Kidney capillary endothelial cell (primary cell): ENCODE measurements around the gene SP3.
A peak's percentile ranks its signal among the peaks of the same experiment; 100 is the strongest.
"Not testable (repeated sequence)": the region's sequence is repeated elsewhere in the genome, so short reads cannot be mapped to it uniquely, and the experiment has no call there.

Experiments
- DNase-seq: peaks from one replicate; pipeline ENCODE4 v3.0.0-alpha.2; 2018; ENCODE audit warnings: low spot score

SP3 gene

DNA sequence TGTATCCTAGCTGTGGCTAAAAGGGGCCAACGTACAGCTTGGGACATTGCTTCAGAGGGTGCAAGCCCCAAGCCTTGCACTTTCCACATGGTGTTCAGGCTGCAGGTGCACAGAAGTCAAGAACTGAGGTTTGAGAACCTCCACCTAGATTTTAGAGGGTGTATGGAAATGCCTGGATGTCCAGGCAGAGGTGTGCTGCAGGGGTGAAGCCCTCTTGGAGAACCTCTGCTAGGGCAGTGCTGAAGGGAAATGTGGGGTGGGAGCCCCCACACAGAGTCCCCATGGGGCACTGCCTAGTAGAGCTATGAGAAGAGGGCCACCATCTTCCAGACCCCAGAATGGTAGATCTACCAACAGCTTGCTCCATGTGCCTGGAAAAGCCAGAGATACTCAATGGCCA, 75.7 kb downstream of the SP3 start:
- not testable (repeated sequence) for DNase-seq

DNA sequence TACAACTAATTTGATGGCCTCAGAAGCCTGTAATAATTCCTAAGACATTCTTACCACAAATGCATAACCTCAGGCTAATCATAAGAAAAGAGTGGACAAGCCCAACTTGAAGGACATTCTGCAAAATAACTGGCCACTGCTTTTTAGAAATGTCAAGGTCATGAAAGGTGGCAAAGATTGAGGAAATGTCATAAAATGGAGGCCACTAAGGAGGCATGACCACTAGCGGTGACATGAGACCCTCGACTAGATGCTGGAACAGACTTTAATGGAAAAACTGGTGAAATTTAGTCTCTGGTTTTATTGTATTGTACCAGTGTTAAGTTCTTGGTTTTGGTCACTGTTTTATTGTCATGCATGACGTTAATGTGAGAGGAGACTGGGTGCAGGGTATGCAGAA, 78.6 kb downstream of the SP3 start:
- no peak for DNase-seq

DNA sequence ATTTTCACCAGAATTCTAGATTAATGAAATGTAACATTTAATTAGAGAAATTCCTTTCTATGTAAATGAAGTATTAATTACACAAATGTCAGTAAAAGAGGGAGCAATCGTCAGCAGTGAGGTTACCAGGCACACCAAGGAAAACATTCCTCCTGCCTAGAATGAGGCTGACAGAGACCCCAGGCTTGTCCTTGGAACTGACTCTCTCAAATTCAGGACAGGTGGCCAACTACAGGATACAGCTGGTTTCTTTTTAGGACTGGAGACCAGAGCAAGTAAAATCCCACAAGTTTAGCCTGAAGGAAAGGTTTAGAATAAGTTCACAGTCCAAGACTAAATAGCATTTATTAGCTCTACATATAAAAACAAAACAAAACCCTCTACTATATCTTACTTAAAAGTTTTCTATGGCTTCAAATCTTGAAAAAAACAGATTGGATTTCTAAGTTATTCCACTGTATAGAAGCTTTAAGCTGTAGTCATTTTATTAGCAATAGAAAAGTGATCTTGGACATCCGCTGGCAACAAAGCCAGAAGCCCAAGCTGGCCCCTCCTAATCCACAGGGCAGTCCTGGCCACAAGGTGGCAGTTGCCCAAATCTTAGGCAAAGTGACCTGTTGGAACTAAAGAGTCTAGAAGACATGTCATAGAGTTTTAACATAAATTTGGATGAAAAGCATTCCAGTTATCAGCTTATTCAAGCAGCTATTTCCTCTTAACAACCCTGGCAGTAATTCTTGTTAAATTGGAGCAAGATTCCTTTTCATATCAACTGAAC, 81.0 kb downstream of the SP3 start:
- peak; percentile 33 for DNase-seq

DNA sequence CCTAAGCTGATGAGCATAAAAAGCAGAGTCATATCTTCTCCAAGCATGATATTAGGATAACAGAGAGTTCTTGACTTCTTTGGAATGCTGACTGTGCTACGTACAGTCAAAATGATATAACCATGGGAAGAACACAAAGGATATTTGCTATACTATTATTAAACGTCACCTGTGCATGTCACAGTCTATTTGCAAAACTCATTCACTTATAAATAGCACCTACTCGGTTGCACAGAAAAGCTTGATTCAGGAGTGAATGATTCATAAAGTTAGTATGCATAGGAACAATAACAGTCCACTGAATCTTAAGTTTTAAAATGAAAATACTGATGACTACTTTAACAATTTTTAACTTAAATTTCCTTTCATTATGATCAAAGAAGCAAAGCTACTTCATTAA, 83.3 kb downstream of the SP3 start:
- DNase-seq: no peak

DNA sequence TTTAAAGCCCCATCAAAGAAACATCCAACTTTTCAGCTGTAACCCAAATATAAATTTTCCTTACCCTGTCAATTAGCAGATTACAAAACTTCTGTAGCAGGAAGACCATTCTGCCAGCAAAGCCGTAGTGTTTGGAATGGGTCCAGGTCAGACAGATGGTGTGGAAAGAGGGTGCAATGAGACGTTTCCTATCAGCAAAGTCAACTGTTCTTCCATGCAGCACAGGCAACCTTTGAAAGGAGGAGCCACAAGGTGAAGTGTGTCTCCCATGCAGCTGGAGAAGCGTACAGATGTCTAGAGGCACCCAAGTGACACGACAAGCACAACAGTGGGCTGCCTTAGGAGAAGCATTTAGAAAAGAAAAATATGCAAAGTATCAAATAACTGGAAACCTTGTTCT, 83.7 kb downstream of the SP3 start:
- no peak for DNase-seq

DNA sequence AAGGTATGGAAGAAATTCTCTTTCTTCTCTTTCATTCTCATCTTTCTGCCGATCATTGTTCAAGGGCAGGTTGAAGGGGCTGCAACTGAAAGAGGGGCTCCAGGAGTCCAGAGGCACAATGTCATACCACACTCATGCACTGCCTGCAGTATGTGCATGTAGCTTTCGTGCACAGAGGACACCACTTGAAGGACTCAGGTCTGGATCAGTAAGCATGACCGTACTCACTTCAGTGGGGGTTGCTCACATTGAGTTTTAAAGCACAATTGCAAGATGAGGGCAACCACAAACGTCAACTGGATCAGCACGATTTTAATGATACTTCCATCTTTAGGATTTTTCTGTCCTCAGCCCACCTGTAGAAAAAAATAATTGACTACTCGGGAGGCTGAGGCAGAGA, 84.6 kb downstream of the SP3 start:
- DNase-seq: no peak

DNA sequence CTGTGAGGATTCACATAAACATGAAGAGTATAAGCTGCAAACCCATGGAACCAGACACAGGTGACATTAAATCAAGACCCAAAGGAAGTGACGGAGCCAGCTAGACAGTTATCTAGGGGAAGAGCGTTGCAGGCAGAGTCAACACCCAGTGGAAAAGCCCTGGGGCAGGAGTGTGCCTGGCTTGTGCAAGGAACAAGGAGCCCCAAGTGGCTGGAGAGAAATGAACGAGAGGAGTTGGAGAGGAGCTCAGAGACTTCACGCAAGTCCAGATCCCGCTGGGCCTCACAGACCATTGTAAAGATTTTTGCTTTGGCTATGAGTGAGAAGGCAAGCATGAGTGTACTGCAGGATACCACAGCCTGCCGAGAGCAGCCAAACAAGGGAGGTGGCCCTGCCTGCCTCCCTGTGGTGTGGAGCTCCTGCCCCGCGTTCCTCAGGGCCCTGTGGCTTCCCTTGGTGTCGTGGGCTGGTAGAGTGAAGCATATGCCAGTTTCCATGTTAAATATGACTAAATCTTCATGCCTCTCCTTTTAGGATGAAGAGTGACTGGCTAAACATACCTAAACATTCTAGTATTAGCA, 88.2 kb downstream of the SP3 start:
- DNase-seq: no peak

DNA sequence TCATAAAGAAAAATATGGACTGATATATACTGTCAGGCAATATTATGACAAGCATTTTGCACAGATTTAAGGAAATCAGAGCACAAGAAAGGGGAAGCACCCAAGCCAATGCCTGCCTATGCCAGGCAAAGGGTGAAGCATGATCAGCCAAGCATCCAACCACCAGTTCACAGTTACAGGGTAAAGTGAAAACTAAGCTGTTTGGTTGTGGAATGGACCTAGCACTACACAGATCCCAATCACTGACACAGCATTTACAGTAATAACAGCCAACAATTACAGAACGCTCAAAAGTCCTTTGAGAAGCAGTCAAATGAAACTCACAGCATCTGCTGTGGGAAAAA, 90.3 kb downstream of the SP3 start:
- no peak for DNase-seq

DNA sequence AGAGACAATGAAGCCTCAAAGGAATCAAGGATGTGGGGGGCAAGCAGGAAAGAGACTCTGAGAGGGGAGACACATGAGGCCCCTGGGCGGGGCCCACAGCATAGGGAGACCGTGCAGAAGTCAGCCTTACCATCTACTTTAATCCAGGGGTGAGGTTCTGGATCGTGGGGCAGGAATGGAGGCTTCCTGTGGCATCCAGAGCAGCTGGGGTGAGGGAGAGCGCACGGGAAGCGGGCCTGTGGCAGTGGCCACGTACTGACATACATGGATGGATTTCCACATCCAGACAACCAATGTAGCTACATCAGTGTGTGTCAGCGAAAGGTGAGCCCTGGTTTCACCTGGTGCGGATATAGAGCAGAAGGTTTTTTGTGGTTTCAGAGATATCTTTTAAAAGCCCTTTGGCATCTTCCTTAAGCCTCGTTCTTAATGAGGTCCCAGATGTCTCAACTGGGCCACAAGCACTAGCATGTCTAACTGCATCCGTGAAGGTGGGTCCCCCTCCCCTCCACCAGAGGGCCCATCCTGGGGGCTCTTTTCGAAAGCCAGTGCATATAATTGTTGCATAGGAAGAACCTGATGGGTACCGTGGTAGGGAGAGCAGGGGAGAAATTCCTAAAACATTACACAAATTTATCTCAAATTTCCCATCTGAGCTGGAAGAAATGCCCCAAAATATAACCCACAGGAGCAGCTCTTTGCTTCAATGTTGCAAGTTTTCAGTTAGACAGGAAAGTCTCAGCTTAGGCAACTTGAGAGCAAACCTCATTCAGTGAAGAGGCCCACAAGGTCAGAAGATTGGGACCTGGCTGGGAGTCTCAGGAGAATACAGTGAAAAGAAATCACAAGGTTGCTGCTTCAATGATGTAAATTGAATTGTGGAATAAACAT, 90.9 kb downstream of the SP3 start:
- DNase-seq: no peak

DNA sequence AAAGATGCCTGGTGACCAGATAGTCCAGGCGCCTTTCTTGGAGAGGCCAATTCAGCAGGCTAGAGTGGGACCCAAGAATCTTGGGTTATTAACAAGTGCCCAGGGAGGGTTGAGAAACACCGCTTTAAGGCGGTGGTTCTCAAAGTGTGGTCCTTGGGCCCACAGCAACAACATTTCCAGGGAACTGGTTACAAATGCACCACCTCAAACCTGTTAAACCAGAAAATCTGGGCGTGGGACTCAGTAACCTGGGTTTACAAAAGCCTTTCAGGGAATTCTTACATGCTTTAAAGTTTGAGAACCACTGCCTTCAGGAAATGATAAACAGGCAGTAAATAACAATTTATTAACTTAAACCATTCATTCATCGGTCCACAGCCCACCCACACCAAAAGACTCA, 92.5 kb downstream of the SP3 start:
- no peak for DNase-seq

DNA sequence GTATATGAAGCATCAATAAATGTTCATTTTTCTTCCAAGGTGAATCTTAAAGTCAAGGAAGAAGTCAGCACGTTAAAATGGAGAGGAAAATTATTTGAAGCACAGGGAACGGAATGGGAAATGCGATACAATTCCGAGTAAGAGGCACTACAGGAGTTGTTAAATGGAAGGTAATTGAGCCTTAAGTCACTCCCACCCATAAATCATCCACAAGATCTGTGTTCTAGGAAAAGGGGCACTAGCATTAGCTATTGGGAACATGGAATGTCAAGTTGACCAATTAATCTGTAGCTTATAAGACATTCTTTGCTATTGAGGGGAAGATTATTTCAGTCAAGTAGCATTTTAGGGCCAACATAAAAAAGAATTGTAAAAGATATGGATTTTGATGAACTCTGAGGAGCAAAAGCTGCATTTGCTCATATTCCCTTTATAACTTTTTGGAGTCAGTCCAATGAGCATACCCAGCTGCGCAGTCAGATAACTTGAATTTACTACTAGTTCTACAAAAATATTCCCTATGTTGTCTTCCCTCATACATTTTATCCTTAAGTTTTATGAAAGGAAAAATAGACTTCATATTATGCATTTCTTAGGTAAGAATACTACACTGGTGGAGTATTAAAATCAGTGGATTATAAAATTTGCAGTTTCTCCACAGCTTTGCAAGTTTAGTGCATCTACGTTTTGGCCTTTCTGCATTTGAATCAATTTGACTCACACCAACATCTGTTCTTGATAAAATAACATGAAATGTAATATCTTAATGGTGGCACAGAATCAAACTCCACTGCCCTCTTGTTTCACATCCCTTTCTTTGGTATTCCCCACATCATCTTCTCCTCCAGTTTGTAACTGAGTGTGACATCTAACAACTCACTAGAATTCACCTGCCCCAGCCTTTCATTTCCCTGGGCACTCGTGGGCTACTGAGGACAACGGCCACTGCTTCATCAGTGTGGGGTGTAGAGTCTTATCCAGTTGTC, 95.6 kb downstream of the SP3 start:
- no peak for DNase-seq

DNA sequence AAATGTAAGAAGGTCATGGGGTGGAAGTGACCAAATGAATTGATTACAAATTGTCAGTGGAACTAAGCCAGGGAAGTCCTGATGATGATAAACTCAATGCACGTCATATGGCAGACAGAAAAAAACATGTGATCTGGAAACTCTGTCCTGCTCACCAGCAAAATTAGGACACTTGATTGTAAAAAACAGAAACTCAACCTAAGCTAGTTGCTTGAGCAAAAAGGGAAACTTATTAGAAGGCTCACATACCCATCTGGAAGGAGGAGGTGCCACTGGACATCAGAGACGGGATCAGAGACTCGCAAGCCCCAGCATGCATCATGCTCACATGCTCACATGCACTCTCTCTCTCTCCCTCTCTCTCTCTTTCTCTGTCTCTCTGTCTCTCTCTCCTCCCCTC, 96.8 kb downstream of the SP3 start:
- DNase-seq: no peak

DNA sequence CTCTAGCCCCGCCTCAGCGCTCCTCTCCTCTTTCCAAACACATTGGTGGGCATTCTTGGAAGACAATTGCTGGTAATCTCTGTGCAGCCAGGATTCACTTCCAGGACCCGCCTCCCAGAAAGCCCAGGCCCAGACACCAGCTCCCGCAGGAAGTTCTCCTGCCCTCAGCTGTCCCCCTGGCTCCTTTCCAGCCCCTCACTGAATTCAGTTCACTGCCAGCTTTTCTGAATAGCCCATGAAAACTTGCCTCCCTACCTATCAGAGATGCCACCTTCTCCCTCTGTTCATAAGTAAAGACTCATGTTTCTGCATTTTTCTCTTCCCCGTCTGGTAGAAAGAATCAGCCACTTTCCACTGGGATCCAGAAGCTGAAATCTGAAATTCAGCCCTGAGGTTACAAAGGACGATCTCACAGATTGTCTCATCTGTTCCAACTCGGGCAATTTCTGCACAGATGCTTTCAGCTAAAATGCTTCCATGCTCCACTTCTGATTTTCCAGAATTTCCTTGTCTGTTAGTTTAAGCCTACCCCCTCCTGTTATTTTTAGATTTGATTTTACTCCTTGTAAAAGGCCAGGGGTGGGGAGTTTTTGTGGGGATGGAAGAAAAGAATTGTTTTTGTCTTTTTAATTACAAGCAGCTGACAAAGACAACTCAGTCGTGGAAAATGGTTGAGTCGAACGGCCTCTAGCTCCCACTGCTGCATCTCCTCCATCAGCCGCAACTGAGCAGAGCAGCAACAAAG, 98.1 kb downstream of the SP3 start:
- DNase-seq: no peak

DNA sequence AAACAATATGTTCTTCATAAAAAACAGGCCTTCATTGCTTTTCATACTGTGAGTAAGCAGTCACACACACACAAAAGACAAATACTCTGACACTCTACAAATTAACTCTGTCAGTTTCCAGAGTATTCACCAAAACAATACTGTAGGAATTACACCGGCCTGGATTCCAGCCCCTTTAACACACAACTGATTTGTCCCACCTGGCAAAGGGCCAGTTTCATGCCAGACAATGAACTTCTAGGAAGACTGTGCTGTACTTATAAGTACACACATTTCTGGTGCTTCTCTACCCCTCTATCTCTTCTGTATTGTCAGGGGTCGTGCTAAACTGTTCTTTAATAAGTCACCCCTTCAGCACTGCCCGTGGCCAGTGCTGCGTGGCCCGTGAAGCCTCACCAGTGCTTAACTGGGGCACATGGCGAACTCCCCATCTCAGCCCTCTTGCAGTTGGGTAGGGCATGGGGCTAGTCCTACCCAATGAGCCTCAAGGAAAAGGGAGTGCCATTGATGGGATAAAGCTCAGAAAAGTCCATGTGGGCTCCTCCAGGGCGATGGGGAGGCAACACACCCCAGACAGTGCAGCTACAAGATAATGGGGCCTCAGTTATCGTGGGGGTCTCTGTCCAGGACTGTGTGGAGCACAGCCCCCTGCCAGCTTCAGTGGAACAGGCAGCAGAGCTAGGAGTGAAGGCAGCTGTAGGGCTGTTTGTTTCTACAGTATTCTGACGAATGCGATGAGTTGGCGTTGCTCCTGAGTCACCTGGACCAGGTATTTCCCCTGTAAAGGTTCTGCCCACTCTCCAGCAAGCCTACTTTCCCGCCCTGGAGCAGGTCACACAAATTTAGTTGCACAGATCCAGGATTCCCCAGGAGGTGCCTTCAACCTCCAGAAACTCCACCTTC, 99.0 kb downstream of the SP3 start:
- no peak for DNase-seq

DNA sequence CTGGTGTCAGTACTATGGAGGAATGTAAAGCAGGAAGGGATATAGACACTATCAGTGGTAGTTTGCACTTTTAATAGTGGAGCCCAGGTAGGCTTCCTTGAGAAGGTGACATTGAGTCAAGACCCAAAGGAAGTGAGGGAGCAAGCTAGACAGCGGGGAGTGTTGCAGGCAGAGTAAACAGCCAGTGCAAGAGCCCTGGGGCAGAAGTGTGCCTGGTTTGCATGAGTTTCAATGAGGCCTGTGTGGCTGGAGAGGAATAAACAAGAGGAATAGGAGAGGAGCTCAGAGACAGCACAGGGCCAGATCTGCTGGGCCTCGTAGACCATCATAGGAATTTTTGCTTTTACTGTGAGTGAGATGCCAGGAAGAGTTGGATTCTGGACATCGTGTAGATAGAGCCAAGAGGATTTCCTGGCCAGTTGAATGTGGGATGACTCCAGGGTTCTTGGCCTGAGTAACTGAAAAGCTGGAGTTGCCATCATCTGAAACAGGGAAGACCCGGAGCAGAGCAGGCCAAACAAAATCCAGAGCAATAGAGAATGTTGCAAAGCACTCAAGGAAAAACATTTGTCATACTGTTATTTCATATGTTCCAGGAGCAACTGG, 102.5 kb downstream of the SP3 start:
- DNase-seq: no peak

DNA sequence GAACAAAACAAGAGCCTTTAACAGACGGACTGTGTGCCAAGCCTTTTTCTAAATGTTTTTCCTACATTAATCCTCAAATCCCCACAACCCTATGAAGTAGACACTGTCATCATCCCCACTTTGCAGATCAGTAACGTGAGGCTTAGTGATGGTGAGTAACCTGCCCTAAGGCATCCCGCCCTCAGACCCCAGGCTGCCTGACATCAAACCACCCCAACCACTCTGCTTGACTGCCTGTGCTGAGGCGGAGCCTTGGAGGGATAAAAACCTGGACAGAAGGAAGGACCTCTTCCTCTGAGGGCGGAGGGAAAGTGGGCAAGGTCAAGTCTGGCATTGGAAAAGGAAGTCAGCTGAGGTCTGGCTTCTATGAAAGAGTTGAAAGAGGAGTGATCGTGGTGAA, 104.6 kb downstream of the SP3 start:
- DNase-seq: no peak

DNA sequence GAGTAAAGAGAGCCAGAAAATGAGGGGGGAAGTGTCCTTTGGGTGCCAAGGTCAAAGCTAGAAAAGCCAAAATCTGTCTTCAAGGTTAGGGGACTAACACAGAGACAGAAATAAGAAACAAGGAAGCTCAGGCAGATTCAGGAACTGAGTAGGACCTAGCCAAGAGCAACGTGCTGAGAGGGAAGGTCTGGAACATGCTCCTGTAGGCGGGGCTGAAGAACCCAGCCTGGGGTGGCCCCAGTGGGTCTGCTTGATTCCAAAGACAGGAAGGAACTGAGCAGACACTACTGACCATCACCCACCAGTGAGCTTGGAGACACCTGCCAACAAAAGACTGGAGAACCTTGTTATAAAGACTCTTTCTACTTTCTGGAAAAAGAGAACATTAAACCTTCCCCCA, 105.1 kb downstream of the SP3 start:
- no peak for DNase-seq

DNA sequence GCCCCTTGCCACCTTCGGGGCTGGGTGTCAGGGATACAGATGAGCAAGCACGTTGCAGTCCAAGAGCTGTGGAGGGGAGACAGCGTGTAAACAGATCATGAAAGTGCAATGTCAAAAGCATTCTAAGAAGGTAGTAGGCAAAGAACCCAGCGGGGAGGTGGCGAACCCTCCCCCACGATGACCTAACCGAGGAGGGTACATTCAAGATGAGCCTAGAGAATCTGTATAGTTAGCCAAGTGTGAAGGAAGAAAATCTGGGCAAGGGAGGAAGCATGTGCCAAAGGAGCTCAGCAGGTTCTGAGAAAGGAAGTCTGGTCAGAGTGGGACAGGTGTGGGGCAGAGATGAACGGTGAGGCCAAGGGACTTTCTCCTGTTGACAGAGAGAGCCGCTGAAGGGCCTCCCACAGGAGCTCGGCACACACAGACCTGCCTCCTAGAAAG, 106.9 kb downstream of the SP3 start:
- no peak for DNase-seq
